ENCODE data around the gene GATA1. TPM values are rescaled to one million over a fixed set of nuclear protein-coding genes. Genes with fewer than 3 reads are reported as not detected.

Gene GATA1
- polyA plus RNA-seq, 1 of the 3 experiments (the other 2 are of a cell fraction) = not detected

- TF ChIP-seq, protein P1, sequence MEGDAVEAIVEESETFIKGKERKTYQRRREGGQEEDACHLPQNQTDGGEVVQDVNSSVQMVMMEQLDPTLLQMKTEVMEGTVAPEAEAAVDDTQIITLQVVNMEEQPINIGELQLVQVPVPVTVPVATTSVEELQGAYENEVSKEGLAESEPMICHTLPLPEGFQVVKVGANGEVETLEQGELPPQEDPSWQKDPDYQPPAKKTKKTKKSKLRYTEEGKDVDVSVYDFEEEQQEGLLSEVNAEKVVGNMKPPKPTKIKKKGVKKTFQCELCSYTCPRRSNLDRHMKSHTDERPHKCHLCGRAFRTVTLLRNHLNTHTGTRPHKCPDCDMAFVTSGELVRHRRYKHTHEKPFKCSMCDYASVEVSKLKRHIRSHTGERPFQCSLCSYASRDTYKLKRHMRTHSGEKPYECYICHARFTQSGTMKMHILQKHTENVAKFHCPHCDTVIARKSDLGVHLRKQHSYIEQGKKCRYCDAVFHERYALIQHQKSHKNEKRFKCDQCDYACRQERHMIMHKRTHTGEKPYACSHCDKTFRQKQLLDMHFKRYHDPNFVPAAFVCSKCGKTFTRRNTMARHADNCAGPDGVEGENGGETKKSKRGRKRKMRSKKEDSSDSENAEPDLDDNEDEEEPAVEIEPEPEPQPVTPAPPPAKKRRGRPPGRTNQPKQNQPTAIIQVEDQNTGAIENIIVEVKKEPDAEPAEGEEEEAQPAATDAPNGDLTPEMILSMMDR (IDR thresholded peaks at IDR 0.05) = no peak
- TF ChIP-seq USF1 (IDR thresholded peaks at IDR 0.05; ENCODE audit: borderline replicate concordance, low read depth) (no peak), IRF3 (IDR thresholded peaks at IDR 0.05; ENCODE audit: low read depth, low read length) (no peak)
Measured at GRCh38 chrX:48839686-48840085, 53.3 kb downstream of the GATA1 start (continued).

Small RNA genes within 50 kb of the gene (small RNA-seq; reads per million reads assigned to genes)
- 0 reads per million in 7 experiments for gene RNU6-29P

Other genes starting within 250 kb of the GATA1 start
- 11.8 and 18.4 TPM in 2 replicates for gene TBC1D25, start 246.9 kb upstream of the GATA1 start, polyA plus RNA-seq (2012; rRNA removed)
- gene RBM3, start 212.1 kb upstream of the GATA1 start, polyA plus RNA-seq (2012; rRNA removed) = 183 and 222 TPM in 2 replicates
- gene WDR13, start 189.1 kb upstream of the GATA1 start, polyA plus RNA-seq (2012; rRNA removed) = 58.0 and 101 TPM in 2 replicates
- 0.24 and 0.30 TPM in 2 replicates for gene WAS, start 102.8 kb upstream of the GATA1 start, polyA plus RNA-seq (2012; rRNA removed)
- 6.3 and 8.5 TPM in 2 replicates for gene SUV39H1, start 89.9 kb upstream of the GATA1 start, polyA plus RNA-seq (2012; rRNA removed)
- not detected in 2 replicates for gene GLOD5, start 24.8 kb upstream of the GATA1 start, polyA plus RNA-seq (2012; rRNA removed)
- 34.0 and 48.9 TPM in 2 replicates for gene HDAC6, start 15.5 kb downstream of the GATA1 start, polyA plus RNA-seq (2012; rRNA removed)
- gene ERAS, start 39.9 kb downstream of the GATA1 start, polyA plus RNA-seq (2012; rRNA removed) = 0.03 and 0.06 TPM in 2 replicates
- 24.8 and 35.0 TPM in 2 replicates for gene PCSK1N, start 49.0 kb downstream of the GATA1 start, polyA plus RNA-seq (2012; rRNA removed)
- gene TIMM17B, start 111.2 kb downstream of the GATA1 start, polyA plus RNA-seq (2012; rRNA removed) = 81.0 and 87.0 TPM in 2 replicates
- gene PQBP1, start 111.3 kb downstream of the GATA1 start, polyA plus RNA-seq (2012; rRNA removed) = 67.2 and 113 TPM in 2 replicates
- 71.3 and 79.3 TPM in 2 replicates for gene SLC35A2, start 125.1 kb downstream of the GATA1 start, polyA plus RNA-seq (2012; rRNA removed)
- gene PIM2, start 132.4 kb downstream of the GATA1 start, polyA plus RNA-seq (2012; rRNA removed) = 12.3 and 14.5 TPM in 2 replicates
- gene OTUD5, start 171.0 kb downstream of the GATA1 start, polyA plus RNA-seq (2012; rRNA removed) = 90.4 and 97.0 TPM in 2 replicates
- gene KCND1, start 185.3 kb downstream of the GATA1 start, polyA plus RNA-seq (2012; rRNA removed) = 0.99 and 1.2 TPM in 2 replicates
- gene GRIPAP1, start 215.7 kb downstream of the GATA1 start, polyA plus RNA-seq (2012; rRNA removed) = 63.6 and 66.9 TPM in 2 replicates